ENCODE measurements around the gene GATA1.

The GATA1 gene

GRCh38 chrX:48789366-48790220 lies 3.2 kb downstream of the GATA1 start:
- H3K27me3 ChIP-seq (ENCODE audit: insufficient read depth, low read length), result peaks cover 2% of the 10 kb centered on the region
- no peaks in the 10 kb centered on the region for H3K9me3 ChIP-seq (ENCODE audit: low read length)
- no peaks in the 10 kb centered on the region for H3K4me1 ChIP-seq (ENCODE audit: insufficient read depth, low read length)
- no peak overlapping the region for H3K4me3 ChIP-seq (ENCODE audit: low read length)
- no peak overlapping the region for H2AFZ ChIP-seq (ENCODE audit: low read depth, low read length)
- H3K36me3 ChIP-seq (ENCODE audit: insufficient read depth, low read length), result no peaks in the 10 kb centered on the region

GRCh38 chrX:48790477-48790876 lies 4.1 kb downstream of the GATA1 start:
- Histone ChIP-seq H3K9me3 (ENCODE audit: low read length) (no peaks in the 10 kb centered on the region), H3K27me3 (ENCODE audit: insufficient read depth, low read length) (peaks cover 2% of the 10 kb centered on the region), H2AFZ (ENCODE audit: low read depth, low read length) (no peak overlapping the region), H3K4me3 (ENCODE audit: low read length) (no peak overlapping the region), H3K4me1 (ENCODE audit: insufficient read depth, low read length) (no peaks in the 10 kb centered on the region), H3K36me3 (ENCODE audit: insufficient read depth, low read length) (no peaks in the 10 kb centered on the region)

DNA sequence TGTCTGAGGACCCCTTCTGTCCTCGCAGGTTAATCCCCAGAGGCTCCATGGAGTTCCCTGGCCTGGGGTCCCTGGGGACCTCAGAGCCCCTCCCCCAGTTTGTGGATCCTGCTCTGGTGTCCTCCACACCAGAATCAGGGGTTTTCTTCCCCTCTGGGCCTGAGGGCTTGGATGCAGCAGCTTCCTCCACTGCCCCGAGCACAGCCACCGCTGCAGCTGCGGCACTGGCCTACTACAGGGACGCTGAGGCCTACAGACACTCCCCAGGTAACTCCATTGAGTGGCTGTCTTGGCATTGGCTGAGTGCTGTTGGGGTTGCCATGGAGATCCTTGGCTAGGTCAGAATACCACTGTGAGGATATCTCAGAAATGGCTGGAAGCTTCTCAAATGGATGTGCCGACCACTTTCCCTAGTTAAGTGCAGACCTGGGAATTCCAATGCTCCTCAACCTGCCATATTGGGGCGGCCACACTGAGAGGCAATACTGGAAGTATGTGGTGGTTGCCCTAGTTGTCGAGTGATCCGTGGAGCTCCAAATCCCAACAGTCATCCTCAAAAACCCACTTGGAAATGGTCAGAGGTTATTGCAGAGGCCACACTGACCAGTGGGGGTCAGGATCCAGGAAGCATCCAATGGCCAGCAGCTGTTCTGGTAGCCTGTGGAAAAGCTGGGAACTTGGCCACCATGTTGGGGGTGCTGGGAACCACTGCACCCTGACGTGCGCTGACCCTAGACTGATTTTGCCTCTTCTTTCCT lies 4.9 kb downstream of the GATA1 start:
- Histone ChIP-seq H3K36me3 (ENCODE audit: insufficient read depth, low read length) (no peaks in the 10 kb centered on the region), H3K4me1 (ENCODE audit: insufficient read depth, low read length) (no peaks in the 10 kb centered on the region), H3K4me3 (ENCODE audit: low read length) (no peak overlapping the region), H3K9me3 (ENCODE audit: low read length) (no peaks in the 10 kb centered on the region), H3K27me3 (ENCODE audit: insufficient read depth, low read length) (peaks cover 2% of the 10 kb centered on the region), H2AFZ (ENCODE audit: low read depth, low read length) (no peak overlapping the region)

DNA sequence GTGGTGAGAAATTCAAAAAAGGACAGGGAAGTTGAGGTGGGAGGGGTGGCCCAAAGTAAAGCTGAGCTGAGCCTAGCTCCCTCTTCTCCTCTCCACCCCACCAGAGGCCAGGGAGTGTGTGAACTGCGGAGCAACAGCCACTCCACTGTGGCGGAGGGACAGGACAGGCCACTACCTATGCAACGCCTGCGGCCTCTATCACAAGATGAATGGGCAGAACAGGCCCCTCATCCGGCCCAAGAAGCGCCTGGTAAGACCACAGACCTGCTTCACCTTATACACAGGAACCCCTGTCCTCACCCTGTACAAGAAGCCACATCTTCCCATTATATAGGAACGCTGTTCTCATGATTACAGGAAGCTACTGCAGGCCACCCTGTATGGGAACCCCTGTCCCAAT lies 5.8 kb downstream of the GATA1 start:
- H3K27me3 ChIP-seq (ENCODE audit: insufficient read depth, low read length), result peaks cover 2% of the 10 kb centered on the region
- H3K4me1 ChIP-seq (ENCODE audit: insufficient read depth, low read length), result no peaks in the 10 kb centered on the region
- H3K4me3 ChIP-seq (ENCODE audit: low read length), result no peak overlapping the region
- no peak overlapping the region for H2AFZ ChIP-seq (ENCODE audit: low read depth, low read length)
- H3K36me3 ChIP-seq (ENCODE audit: insufficient read depth, low read length), result no peaks in the 10 kb centered on the region
- no peaks in the 10 kb centered on the region for H3K9me3 ChIP-seq (ENCODE audit: low read length)

- no peaks in the 10 kb centered on the region for H3K27me3 ChIP-seq (ENCODE audit: insufficient read depth, low read length)
- H3K36me3 ChIP-seq (ENCODE audit: insufficient read depth, low read length), result no peaks in the 10 kb centered on the region
- H3K4me3 ChIP-seq (ENCODE audit: low read length), result no peak overlapping the region
- H3K9me3 ChIP-seq (ENCODE audit: low read length), result no peaks in the 10 kb centered on the region
- no peaks in the 10 kb centered on the region for H3K4me1 ChIP-seq (ENCODE audit: insufficient read depth, low read length)
- no peak overlapping the region for H2AFZ ChIP-seq (ENCODE audit: low read depth, low read length)
These were observed 7.5 kb downstream of the GATA1 start for GRCh38 chrX:48793935-48794334.

GRCh38 chrX:48794340-48794910 lies 8.0 kb downstream of the GATA1 start:
- Histone ChIP-seq H3K4me3 (ENCODE audit: low read length) (no peak overlapping the region), H3K4me1 (ENCODE audit: insufficient read depth, low read length) (no peaks in the 10 kb centered on the region), H3K27me3 (ENCODE audit: insufficient read depth, low read length) (no peaks in the 10 kb centered on the region), H3K9me3 (ENCODE audit: low read length) (no peaks in the 10 kb centered on the region), H3K36me3 (ENCODE audit: insufficient read depth, low read length) (no peaks in the 10 kb centered on the region), H2AFZ (ENCODE audit: low read depth, low read length) (no peak overlapping the region)

GRCh38 chrX:48794911-48795515 lies 8.6 kb downstream of the GATA1 start:
- no peaks in the 10 kb centered on the region for H3K36me3 ChIP-seq (ENCODE audit: insufficient read depth, low read length)
- no peaks in the 10 kb centered on the region for H3K4me1 ChIP-seq (ENCODE audit: insufficient read depth, low read length)
- H3K27me3 ChIP-seq (ENCODE audit: insufficient read depth, low read length), result no peaks in the 10 kb centered on the region
- H3K4me3 ChIP-seq (ENCODE audit: low read length), result no peak overlapping the region
- H3K9me3 ChIP-seq (ENCODE audit: low read length), result no peaks in the 10 kb centered on the region
- H2AFZ ChIP-seq (ENCODE audit: low read depth, low read length), result no peak overlapping the region

DNA sequence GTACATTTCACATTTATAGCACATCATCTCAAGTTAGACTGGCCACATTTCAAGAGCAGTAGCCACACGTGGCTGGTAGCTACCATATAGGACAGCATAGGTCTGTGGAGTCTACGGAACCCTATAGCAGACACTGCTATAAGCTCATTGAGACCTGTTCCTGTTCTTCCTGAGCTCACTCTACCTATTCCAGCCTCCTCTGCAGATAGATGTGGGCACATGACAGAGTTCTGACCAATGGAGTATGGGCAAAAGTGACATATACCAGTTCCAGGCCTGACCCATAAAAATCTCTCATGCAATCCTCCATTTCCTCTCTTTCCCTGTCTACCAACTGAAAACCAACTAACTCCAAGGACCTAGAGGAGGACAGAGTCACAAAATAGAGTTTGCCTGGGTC lies 11.9 kb downstream of the GATA1 start:
- Histone ChIP-seq H3K9me3 (ENCODE audit: low read length) (no peaks in the 10 kb centered on the region), H3K27me3 (ENCODE audit: insufficient read depth, low read length) (no peaks in the 10 kb centered on the region), H3K4me3 (ENCODE audit: low read length) (no peak overlapping the region), H3K4me1 (ENCODE audit: insufficient read depth, low read length) (peaks cover 12% of the 10 kb centered on the region), H3K36me3 (ENCODE audit: insufficient read depth, low read length) (peaks cover 3% of the 10 kb centered on the region), H2AFZ (ENCODE audit: low read depth, low read length) (no peak overlapping the region)

GRCh38 chrX:48800574-48801279 lies 14.3 kb downstream of the GATA1 start:
- peaks cover 9% of the 10 kb centered on the region for H3K36me3 ChIP-seq (ENCODE audit: insufficient read depth, low read length)
- no peaks in the 10 kb centered on the region for H3K9me3 ChIP-seq (ENCODE audit: low read length)
- peaks cover 12% of the 10 kb centered on the region for H3K4me1 ChIP-seq (ENCODE audit: insufficient read depth, low read length)
- H3K27me3 ChIP-seq (ENCODE audit: insufficient read depth, low read length), result no peaks in the 10 kb centered on the region
- H3K4me3 ChIP-seq (ENCODE audit: low read length), result peak overlapping the region; percentile 68
- peak overlapping the region; percentile 63 for H2AFZ ChIP-seq (ENCODE audit: low read depth, low read length)

DNA sequence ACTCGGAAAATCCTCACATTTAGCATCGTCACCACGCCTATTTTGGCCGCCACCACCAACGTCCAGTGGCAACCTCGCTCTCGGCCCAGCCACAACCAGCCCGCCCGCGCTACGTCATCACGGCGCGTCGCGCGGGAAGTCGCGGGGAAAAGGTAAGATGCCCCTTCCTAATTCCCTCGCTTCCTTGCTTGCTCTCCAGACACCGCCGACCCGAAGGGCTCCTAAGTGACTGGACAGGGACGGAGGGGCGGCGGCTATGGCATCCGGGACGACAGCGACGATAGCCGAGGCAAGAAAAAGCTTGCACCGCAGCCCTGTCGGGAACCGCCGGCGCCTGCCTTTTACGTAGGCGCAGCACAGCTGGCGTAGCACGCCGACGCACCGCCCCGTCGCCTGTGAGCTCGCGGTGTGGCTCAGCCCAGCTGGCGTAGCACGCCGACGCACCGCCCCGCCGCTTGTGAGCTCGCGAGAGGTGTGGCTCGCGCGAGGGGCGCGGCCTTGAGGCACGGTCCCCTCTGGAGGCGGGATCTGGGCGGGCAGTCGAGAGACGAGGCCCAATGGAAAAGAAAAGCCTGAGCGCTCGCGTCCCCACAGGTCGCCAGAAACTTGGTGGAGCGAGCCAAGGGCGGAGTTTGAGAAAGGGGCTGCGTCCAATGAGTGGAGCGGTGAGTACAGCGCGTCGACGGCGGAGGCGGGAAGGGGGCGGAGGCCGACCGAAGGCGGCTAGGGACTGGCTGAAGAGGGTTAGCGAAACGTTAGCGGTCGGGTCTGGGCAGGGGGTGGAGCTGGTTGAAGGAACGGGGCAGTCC lies 15.1 kb downstream of the GATA1 start, which contains the start of gene HDAC6:
Gene HDAC6 (plus strand): TSS at position 788 of the 809 bp plus-strand sequence. CDS start 626 bp downstream, outside the sequence.
- H3K4me1 ChIP-seq (ENCODE audit: insufficient read depth, low read length), result peaks cover 12% of the 10 kb centered on the region
- peak within 1 kb of the TSS; percentile 63 for H2AFZ ChIP-seq (ENCODE audit: low read depth, low read length)
- H3K36me3 ChIP-seq (ENCODE audit: insufficient read depth, low read length), result peaks cover 9% of the 10 kb centered on the region
- H3K27me3 ChIP-seq (ENCODE audit: insufficient read depth, low read length), result no peaks in the 10 kb centered on the region
- H3K4me3 ChIP-seq (ENCODE audit: low read length), result peak within 1 kb of the TSS; percentile 68
- H3K9me3 ChIP-seq (ENCODE audit: low read length), result no peaks in the 10 kb centered on the region

GRCh38 chrX:48802089-48802904 lies 15.9 kb downstream of the GATA1 start:
- Histone ChIP-seq H3K27me3 (ENCODE audit: insufficient read depth, low read length) (no peaks in the 10 kb centered on the region), H2AFZ (ENCODE audit: low read depth, low read length) (peak overlapping the region; percentile 27), H3K36me3 (ENCODE audit: insufficient read depth, low read length) (peaks cover 9% of the 10 kb centered on the region), H3K4me1 (ENCODE audit: insufficient read depth, low read length) (peaks cover 12% of the 10 kb centered on the region), H3K4me3 (ENCODE audit: low read length) (peak overlapping the region; percentile 65), H3K9me3 (ENCODE audit: low read length) (no peaks in the 10 kb centered on the region)

Data from neuron (in vitro differentiated cells).